IMR-90 (cell line): ENCODE measurements around the gene STAG1.

Experiments
- BHLHE40 ChIP-seq: fragments of 150-350 bp; IDR thresholded peaks from 2 replicates; pipeline ENCODE4 v1.6.1; 2016; ENCODE audit warnings: mild to moderate bottlenecking, low read depth, low read length
- CEBPB ChIP-seq: IDR thresholded peaks from 2 replicates; pipeline ENCODE4 v1.6.1; 2012; ENCODE audit warnings: low read depth, low read length, improper control_type of control experiment
- MAZ ChIP-seq: IDR thresholded peaks from 2 replicates; pipeline ENCODE4 v1.6.1; 2012; ENCODE audit warnings: low read depth, mild to moderate bottlenecking, low read length, improper control_type of control experiment, moderate library complexity, borderline replicate concordance
- MXI1 ChIP-seq: IDR thresholded peaks from 2 replicates; pipeline ENCODE4 v1.6.1; 2012; ENCODE audit warnings: low read depth, mild to moderate bottlenecking, low read length, moderate library complexity, borderline replicate concordance
- NFE2L2 ChIP-seq: fragments of 150-350 bp; IDR thresholded peaks from 2 replicates; pipeline ENCODE4 v1.6.1; 2016; ENCODE audit warnings: low read depth, mild to moderate bottlenecking, low read length
- POLR2A ChIP-seq: IDR thresholded peaks from 2 replicates; pipeline ENCODE4 v1.6.1; 2012; ENCODE audit warnings: mild to moderate bottlenecking, low read depth, low read length
- RAD21 ChIP-seq: IDR thresholded peaks from 2 replicates; pipeline ENCODE4 v1.6.1; 2012; ENCODE audit warnings: low read length, improper control_type of control experiment
- RCOR1 ChIP-seq: IDR thresholded peaks from 2 replicates; pipeline ENCODE4 v1.6.1; 2012; ENCODE audit warnings: mild to moderate bottlenecking, low read length, improper control_type of control experiment; ENCODE audit not compliant: insufficient replicate concordance
- SMC3 ChIP-seq: fragments of 150-350 bp; IDR thresholded peaks from 2 replicates; pipeline ENCODE4 v1.6.1; 2016; ENCODE audit warnings: low read depth, mild to moderate bottlenecking, antibody characterized with exemption, low read length, moderate library complexity
- TF ChIP-seq, protein P1 (sequence below): conservative IDR thresholded peaks from 2 replicates; pipeline ENCODE4 v1.5.1; 2012; ENCODE audit warnings: mild to moderate bottlenecking, low read depth, low read length, improper control_type of control experiment

DNA sequence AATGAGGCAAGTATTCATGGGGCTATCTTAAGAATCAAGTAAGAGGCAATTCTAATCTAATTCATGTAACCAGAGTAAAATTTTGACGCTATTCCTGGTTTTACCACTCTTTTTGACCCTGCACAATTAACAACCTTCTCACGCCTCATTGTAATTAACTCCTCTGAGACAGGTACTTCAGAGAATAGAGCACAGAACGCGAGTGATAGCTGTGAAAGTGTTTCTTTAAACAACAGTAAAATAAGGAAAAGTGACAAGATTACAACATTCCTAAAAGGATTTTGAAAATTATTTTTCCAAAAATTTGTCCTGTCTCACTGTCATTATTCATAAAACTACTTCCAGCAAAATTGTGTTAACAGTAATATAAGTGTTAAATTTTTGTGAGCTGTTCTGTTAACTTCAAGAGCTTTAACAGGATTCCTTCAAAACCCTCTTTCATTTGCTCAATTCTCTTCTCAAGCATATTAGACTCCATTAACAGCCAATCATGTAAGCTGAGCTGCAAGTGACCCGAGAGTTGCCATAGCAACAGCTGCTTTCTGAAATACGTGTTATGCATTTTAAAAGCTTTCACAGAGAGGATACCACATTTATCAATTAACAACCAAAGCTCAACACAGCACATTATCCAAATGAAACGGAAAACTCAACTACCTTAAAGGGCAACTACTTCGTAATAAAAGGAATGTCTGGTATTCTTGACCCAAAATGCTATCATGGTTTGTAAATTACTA, 93.1 kb downstream of the STAG1 start:
- TF ChIP-seq CEBPB (no peak), BHLHE40 (no peak), POLR2A (no peak), SMC3 (no peak), MXI1 (no peak), NFE2L2 (no peak), RAD21 (no peak), RCOR1 (no peak), MAZ (no peak)
- TF ChIP-seq, protein P1, sequence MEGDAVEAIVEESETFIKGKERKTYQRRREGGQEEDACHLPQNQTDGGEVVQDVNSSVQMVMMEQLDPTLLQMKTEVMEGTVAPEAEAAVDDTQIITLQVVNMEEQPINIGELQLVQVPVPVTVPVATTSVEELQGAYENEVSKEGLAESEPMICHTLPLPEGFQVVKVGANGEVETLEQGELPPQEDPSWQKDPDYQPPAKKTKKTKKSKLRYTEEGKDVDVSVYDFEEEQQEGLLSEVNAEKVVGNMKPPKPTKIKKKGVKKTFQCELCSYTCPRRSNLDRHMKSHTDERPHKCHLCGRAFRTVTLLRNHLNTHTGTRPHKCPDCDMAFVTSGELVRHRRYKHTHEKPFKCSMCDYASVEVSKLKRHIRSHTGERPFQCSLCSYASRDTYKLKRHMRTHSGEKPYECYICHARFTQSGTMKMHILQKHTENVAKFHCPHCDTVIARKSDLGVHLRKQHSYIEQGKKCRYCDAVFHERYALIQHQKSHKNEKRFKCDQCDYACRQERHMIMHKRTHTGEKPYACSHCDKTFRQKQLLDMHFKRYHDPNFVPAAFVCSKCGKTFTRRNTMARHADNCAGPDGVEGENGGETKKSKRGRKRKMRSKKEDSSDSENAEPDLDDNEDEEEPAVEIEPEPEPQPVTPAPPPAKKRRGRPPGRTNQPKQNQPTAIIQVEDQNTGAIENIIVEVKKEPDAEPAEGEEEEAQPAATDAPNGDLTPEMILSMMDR: no peak
